Body of pancreas (tissue), 4 donors: ENCODE data around the gene CDKN2D.

Experiments used
- POLR2A ChIP-seq, 3 donors: fragments of 450-650 bp; IDR thresholded peaks; one replicate each; pipeline ENCODE4 v1.6.1; 2016; ENCODE audit warnings: antibody characterized with exemption in 3 of 3, mild to moderate bottlenecking in 2 of 3
- TF ChIP-seq, protein P1 (sequence below), 7 experiments: fragments of 450-650 bp in 4 of 7; fragments of 200-600 bp in 3 of 7; sonication (generic) in 3 of 7; IDR thresholded peaks; one replicate each; pipeline ENCODE4 v1.5.1; 2016 to 2019; ENCODE audit warnings: antibody characterized with exemption in 7 of 7

DNA sequence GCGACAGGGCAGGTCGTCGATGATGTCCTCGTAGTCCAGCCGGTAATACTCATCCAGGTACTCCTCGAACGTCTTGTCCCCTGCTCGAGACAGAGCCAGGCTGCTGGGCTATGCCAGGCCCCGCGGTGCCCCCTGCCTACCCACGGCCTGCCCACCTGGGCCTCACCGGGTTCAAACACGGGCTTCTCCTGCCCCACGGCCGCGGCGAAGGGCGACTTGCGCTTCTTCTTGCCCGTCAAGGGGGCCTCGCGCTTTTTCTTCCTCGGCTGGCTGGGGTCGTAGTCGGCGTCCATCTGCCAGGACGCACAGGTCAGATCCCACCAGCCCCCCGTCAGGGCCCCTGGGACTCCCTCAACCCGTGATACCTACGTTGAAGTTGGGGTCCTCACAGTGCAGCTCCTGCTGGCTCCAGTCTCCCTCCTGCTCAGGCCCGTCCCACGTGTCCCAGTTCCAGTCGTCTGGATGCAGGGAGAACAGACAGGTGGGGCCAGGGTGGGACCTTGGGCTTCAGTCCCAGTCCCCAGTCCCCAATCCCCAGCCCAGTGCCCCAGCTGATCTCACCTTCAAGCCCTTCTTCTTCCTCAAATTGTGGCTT, 11.1 kb downstream of the CDKN2D start:
- TF ChIP-seq, protein P1, sequence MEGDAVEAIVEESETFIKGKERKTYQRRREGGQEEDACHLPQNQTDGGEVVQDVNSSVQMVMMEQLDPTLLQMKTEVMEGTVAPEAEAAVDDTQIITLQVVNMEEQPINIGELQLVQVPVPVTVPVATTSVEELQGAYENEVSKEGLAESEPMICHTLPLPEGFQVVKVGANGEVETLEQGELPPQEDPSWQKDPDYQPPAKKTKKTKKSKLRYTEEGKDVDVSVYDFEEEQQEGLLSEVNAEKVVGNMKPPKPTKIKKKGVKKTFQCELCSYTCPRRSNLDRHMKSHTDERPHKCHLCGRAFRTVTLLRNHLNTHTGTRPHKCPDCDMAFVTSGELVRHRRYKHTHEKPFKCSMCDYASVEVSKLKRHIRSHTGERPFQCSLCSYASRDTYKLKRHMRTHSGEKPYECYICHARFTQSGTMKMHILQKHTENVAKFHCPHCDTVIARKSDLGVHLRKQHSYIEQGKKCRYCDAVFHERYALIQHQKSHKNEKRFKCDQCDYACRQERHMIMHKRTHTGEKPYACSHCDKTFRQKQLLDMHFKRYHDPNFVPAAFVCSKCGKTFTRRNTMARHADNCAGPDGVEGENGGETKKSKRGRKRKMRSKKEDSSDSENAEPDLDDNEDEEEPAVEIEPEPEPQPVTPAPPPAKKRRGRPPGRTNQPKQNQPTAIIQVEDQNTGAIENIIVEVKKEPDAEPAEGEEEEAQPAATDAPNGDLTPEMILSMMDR (IDR thresholded peaks at IDR 0.05): no peak
- no peak for TF ChIP-seq POLR2A (IDR thresholded peaks at IDR 0.05)
